ENCODE data around the gene PARVA. TPM values are rescaled to one million over a fixed set of nuclear protein-coding genes. Genes with fewer than 3 reads are reported as not detected.

PARVA gene
- total and polyA plus RNA-seq, 9 of the 15 experiments (the other 6 are each of a cell fraction or from before 2014, with no cell fraction given): 0.11 TPM; not detected in 8

GRCh38 chr11:12497431-12497830 is 120.1 kb downstream of the PARVA start:
- peak in 1 of 3 experiments; percentile 13; a peak in 1 of 6 replicates for TF ChIP-seq CTCF (IDR thresholded peaks at IDR 0.05 in 2 of 3, conservative IDR thresholded peaks at IDR 0.05 in 1 of 3; ENCODE audit: insufficient read depth in 2 of 3, low read depth in 1 of 3, low read length in 3 of 3)
- no peak for TF ChIP-seq FOXO4 (CRISPR knock-in tag; IDR thresholded peaks at IDR 0.05)
- no peak for TF ChIP-seq BACH1 (tag; IDR thresholded peaks at IDR 0.05)
- CTCF ChIA-PET (ENCODE audit: low intra/inter-chr PET ratio): no interaction called here
- Histone ChIP-seq H3K4me2 (ENCODE audit: insufficient read depth, low read length) (no peak overlapping the region), H2AFZ (ENCODE audit: low read depth, low read length) (no peak overlapping the region), H3K9me3 (replicated peaks; ENCODE audit: control insufficient read depth, insufficient read depth, low read depth, low read length) (no peaks in the 10 kb centered on the region), H3K36me3 (ENCODE audit: control insufficient read depth, insufficient read depth, low read length) (no peaks in the 10 kb centered on the region), H4K20me1 (replicated peaks; ENCODE audit: control insufficient read depth, insufficient read depth, low read length) (no peaks in the 10 kb centered on the region), H3K4me3 (no peak overlapping the region), H3K27ac (ENCODE audit: extremely low read depth, low read depth, low read length) (no peak overlapping the region), H3K4me1 (replicated peaks in 1 of 2; ENCODE audit: control insufficient read depth in 2 of 2, insufficient read depth in 2 of 2, low read length in 2 of 2) (no peaks in the 10 kb centered on the region; a peak in 1 of 5 replicates), H3K79me2 (ENCODE audit: control insufficient read depth, insufficient read depth, low read length) (no peaks in the 10 kb centered on the region), H3K9me1 (ENCODE audit: control insufficient read depth, insufficient read depth, low read length) (no peaks in the 10 kb centered on the region), H3K9ac (ENCODE audit: insufficient read depth in 1 of 2, low read depth in 2 of 2, low read length in 2 of 2) (no peak overlapping the region), H3K27me3 (ENCODE audit: control insufficient read depth in 2 of 2, insufficient read depth in 2 of 2, low read length in 2 of 2) (peaks cover 7 to 9% of the 10 kb centered on the region in 2 experiments; a peak in 3 of 5 replicates)
- BruUV-seq (replicated peaks): no TSS peak
- ATAC-seq (peak; percentile 37; the same call in 1 of the 3 replicates), FAIRE-seq (no peak), DNase-seq (ENCODE audit: extremely low read depth in 1 of 4, low spot score in 3 of 4) (no peak)
- intact Hi-C loops (cut with micrococcal nuclease) (no loop called here), in situ Hi-C loops (cut with MboI) (no loop called here)
- POLR2A ChIA-PET: interaction anchor here (1.0 kb wide), 1 partner anchor 18 kb away, joined by 4 read pairs; no protein-coding TSS in a partner anchor
- 5% methylated on average over 7 of the region's 7 CpGs for WGBS (ENCODE audit: insufficient coverage, low coverage, missing lambda C conversion rate)

All from K562 (cell line).